PC-9 (cell line): ENCODE results near the gene BOK.

Source experiments
- CTCF ChIP-seq: fragments of 200-600 bp; sonication (generic); conservative IDR thresholded peaks from 2 replicates; pipeline ENCODE4 v1.6.1; 2017; ENCODE audit warnings: mixed run types, antibody characterized with exemption, mild to moderate bottlenecking, moderate library complexity
- EZH2 ChIP-seq: fragments of 200-600 bp; sonication (generic); IDR thresholded peaks from 2 replicates; pipeline ENCODE4 v1.8.0; 2017; ENCODE audit warnings: antibody characterized with exemption, low read depth

DNA sequence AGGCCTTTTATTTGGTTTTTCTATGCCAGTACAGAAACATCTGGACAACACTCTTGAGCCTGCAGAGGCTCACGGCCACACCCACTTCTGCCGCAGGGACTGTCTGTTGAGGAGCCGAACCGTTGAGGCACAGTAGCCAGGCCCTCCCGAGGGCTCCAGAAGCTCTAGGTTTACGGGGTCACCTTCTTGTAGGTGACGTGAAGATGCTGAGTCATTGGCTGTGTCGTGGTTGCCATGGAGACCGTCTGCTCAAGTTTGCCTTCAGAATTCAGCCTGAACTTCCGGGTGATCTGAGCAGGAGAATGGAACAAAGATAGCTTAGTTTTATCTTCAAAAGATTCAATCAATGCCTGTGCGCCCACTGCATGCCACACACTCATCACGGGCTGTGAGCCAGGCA lies 25.9 kb downstream of the BOK start:
- TF ChIP-seq CTCF (no peak), EZH2 (no peak)
